ENCODE measurements around the gene YIF1A. TPM values are rescaled to one million over a fixed set of nuclear protein-coding genes. Genes with fewer than 3 reads are reported as not detected.
A peak's percentile ranks its signal among the peaks of the same experiment; 100 is the strongest.

Gene YIF1A
- total and polyA plus RNA-seq, 8 donors: 39.7 to 112 (median 56.6) TPM

DNA sequence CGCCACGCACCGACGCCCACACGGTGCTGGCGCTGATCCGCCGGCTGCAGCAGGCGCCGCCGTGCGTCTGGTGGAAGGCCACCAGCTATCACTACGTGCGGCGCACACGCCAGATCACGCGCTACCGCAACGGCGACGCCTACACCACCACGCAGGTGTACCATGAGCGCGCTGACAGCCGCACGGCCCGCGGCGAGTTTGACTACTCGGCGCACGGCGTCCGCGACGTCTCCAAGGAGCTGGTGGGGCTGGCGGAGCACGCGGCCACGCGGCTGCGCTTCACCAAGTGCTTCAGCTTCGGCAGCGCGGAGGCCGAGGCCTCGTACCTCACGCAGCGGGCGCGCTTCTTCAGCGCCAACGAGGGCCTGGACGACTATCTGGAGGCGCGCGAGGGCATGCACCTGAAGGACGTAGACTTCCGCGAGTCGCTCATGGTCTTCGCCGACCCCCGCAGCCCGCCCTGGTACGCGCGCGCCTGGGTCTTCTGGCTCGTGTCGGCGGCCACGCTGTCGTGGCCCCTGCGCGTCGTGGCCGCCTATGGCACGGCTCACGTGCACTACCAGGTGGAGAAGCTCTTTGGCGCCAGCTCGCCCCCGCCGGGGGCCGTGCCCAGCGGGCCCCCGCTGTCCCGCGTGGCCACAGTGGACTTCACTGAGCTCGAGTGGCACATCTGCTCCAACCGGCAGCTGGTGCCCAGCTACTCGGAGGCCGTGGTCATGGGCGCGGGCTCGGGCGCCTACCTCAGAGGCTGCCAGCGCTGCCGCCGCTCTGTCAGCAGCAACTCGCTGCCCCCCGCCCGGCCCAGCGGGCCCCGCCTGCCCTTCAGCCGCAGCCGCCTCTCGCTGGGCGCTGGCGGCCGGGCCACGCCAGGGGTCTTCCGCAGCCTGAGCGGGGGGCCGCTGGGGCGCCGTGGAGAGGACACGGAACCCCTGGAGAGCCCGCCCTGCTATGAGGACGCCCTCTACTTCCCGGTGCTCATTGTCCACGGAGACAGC lies 6.0 kb upstream of the YIF1A start:
- WGBS, 2 donors: 80 to 82% methylated on average over 108 to 123 of the region's 123 CpGs
- DNase-seq: peak in 2 of 6 donors; percentile 2 to 62
- Histone ChIP-seq H3K27ac (no peak overlapping the region), H3K27me3 (no peaks in the 10 kb centered on the region), H3K4me1 (peaks cover 0 to 8% (median 6%) of the 10 kb centered on the region in 3 donors), H3K9me3 (no peaks in the 10 kb centered on the region), H3K4me3 (no peak overlapping the region), H3K36me3 (no peaks in the 10 kb centered on the region)
- intact Hi-C loops (cut with DNase I): no loop called here
- no peak for ATAC-seq
- FAIRE-seq: no peak
- TF ChIP-seq, protein P1, sequence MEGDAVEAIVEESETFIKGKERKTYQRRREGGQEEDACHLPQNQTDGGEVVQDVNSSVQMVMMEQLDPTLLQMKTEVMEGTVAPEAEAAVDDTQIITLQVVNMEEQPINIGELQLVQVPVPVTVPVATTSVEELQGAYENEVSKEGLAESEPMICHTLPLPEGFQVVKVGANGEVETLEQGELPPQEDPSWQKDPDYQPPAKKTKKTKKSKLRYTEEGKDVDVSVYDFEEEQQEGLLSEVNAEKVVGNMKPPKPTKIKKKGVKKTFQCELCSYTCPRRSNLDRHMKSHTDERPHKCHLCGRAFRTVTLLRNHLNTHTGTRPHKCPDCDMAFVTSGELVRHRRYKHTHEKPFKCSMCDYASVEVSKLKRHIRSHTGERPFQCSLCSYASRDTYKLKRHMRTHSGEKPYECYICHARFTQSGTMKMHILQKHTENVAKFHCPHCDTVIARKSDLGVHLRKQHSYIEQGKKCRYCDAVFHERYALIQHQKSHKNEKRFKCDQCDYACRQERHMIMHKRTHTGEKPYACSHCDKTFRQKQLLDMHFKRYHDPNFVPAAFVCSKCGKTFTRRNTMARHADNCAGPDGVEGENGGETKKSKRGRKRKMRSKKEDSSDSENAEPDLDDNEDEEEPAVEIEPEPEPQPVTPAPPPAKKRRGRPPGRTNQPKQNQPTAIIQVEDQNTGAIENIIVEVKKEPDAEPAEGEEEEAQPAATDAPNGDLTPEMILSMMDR (IDR thresholded peaks at IDR 0.05): no peak

DNA sequence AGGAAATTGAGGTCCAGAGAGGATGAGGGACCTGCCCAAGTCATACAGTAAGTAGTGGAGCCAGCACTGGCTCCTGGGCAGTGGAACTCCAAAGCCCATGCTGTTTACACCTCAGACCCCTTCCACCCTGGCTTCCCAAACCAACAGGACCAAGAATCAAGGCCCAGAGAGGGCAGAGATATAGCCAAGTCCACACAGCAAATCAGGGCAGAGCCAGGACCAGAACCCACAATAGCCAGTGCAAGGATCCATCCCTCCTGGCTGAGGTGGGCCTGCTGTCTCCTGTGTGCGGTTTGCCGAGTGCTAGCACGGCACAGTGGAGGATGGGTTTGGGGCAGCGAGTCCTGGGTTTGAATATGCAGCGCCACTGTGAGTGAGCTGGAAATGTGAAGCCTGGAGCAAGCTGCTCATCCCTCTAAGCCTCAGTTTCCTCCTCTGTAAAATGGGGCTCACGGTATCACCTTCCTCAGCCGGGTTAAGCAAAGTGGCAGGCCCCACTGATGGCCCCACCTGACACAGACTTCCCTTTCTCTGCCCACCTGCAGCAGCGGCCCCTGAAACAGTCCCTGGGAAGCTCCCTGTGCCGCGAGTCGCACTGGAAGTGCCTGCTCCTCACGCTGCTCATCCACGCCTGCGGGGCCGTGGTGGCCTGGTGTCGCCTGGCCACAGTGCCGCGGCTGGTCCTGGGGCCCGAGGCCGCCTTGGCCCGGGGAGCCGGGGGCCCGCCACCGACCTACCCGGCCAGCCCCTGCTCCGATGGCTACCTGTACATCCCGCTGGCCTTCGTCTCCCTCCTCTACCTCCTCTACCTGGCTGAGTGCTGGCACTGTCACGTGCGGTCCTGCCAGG lies 5.1 kb upstream of the YIF1A start:
- H3K27me3 ChIP-seq: no peaks in the 10 kb centered on the region
- intact Hi-C loops (cut with DNase I): no loop called here
- no peak overlapping the region for H3K27ac ChIP-seq
- no peaks in the 10 kb centered on the region for H3K36me3 ChIP-seq
- no peaks in the 10 kb centered on the region for H3K9me3 ChIP-seq
- peak in 2 of 6 donors; percentile 1 to 58 for DNase-seq
- no peak for ATAC-seq
- H3K4me3 ChIP-seq: no peak overlapping the region
- no peak for FAIRE-seq
- peaks cover 0 to 9% (median 9%) of the 10 kb centered on the region in 3 donors for H3K4me1 ChIP-seq
- 83 to 88% methylated on average over 28 to 30 of the region's 30 CpGs for WGBS, 2 donors
- TF ChIP-seq, protein P1 (IDR thresholded peaks at IDR 0.05): no peak

DNA sequence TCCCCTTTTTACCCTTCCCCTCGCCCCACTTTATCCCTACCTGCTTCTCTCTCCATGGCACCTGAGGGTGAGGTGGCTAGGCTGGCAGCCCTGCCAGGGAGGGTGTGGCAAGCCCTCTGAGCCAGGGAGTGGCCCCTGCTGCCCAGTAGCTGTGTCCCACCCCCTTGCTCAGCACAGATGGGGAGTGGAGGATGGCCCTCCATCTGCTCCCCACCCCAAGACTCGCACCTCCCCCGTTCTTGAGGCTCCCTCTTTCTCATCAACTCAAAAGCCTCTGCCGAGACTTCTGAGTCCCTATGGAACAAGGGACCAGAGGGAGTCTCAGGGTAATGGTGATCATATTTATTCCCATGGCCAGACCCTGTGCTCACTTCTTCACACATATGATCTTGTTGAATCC lies 4.4 kb upstream of the YIF1A start:
- Histone ChIP-seq H3K4me1 (peaks cover 0 to 9% (median 9%) of the 10 kb centered on the region in 3 donors), H3K9me3 (no peaks in the 10 kb centered on the region), H3K4me3 (no peak overlapping the region), H3K27ac (no peak overlapping the region), H3K36me3 (no peaks in the 10 kb centered on the region), H3K27me3 (no peaks in the 10 kb centered on the region)
- FAIRE-seq (no peak), ATAC-seq (no peak), DNase-seq (peak in 1 of 6 donors; percentile 2)
- 80 to 96% methylated on average over 4 of the region's 4 CpGs for WGBS, 2 donors
- intact Hi-C loops (cut with DNase I): no loop called here
- TF ChIP-seq, protein P1 (IDR thresholded peaks at IDR 0.05): no peak

DNA sequence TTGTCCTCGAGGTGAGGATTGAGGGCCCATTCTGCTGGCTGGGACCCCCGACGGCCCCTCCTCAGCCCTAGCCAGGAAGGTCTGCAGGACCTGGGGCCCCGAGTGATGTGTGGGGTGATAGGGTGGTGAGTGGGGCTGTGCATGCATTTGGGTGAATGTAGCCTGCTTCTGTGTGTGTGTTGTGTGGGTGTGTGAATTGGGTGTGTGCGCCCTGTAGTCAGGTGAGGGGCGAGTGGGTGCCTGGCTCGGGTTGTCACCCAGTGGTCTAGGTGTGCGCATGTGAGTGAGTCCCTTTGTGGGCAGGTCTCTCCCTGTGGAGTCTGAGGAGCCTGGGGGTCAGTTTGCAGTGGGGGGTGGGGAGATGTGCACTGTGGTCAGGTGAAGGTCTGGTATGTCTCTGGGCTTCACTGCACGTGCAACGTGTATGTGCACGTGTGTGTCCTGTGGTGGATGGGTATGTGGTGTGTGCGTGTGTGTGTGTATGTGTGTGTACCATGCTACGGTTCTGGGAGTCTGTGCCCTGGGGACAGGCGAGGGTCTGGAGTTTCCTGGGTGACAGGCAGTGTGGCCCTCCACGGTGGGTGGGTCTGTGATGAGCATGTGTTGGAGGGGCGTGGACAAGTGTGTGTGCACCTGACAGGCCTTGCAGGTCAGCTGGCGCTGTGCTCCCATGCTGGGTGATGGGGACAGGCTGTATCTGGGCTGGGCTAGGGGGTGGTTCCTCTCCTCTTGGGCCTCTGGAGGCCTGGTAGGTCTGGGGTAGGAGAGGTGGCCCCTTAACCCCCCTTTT lies 3.8 kb upstream of the YIF1A start:
- Histone ChIP-seq H3K4me1 (peaks cover 0 to 14% (median 13%) of the 10 kb centered on the region in 3 donors), H3K4me3 (peak overlapping the region in 1 of 4 donors; percentile 64), H3K9me3 (no peaks in the 10 kb centered on the region), H3K27me3 (no peaks in the 10 kb centered on the region), H3K27ac (no peak overlapping the region), H3K36me3 (no peaks in the 10 kb centered on the region)
- peak in 1 of 6 donors; percentile 2 for DNase-seq
- ATAC-seq: no peak
- intact Hi-C loops (cut with DNase I): no loop called here
- FAIRE-seq: no peak
- 42 to 52% methylated on average over 14 to 17 of the region's 17 CpGs for WGBS, 2 donors
- TF ChIP-seq, protein P1 (IDR thresholded peaks at IDR 0.05): no peak

Data from pancreas (tissue), 10 donors.